Mesothelial cell of epicardium (in vitro differentiated cells): ENCODE results near the gene ATF7IP. TPM values are rescaled to one million over a fixed set of nuclear protein-coding genes. Genes with fewer than 3 reads are reported as not detected.

Experiments
- DNase-seq, 2 experiments: peaks; one replicate each; pipeline ENCODE4 v3.0.0; 2021; ENCODE audit warnings: low spot score in 2 of 2; ENCODE audit not compliant: unreplicated experiment in 2 of 2
- H3K27ac Mint-ChIP-seq: 2 replicates; pipeline ENCODE4 v1.8.0; 2021; ENCODE audit warnings: mixed read lengths
- H3K27me3 Mint-ChIP-seq: 2 replicates; pipeline ENCODE4 v1.8.0; 2021; ENCODE audit warnings: low read depth, mixed read lengths
- H3K36me3 Mint-ChIP-seq: 2 replicates; pipeline ENCODE4 v1.8.0; 2021; ENCODE audit warnings: mixed read lengths
- H3K4me1 Mint-ChIP-seq: 2 replicates; pipeline ENCODE4 v1.8.0; 2021; ENCODE audit warnings: mixed read lengths
- H3K4me3 Mint-ChIP-seq: 2 replicates; pipeline ENCODE4 v1.8.0; 2021; ENCODE audit warnings: mild to moderate bottlenecking, moderate library complexity, mixed read lengths
- H3K9me3 Mint-ChIP-seq: 2 replicates; pipeline ENCODE4 v1.8.0; 2021; ENCODE audit warnings: mixed read lengths
- CTCF ChIP-seq: fragments of 200-600 bp; sonication (generic); IDR thresholded peaks from one replicate; pipeline ENCODE4 v1.5.0; 2021; ENCODE audit warnings: antibody characterized with exemption; ENCODE audit not compliant: unreplicated experiment
- total RNA-seq: library from RNA; stranded (reverse); gene quantifications from 3 replicates; pipeline ENCODE4 v1.2.1, GENCODE V29; 2021

Gene ATF7IP
- total RNA-seq, 1 donor from 2014 or later: 192 TPM

GRCh38 chr12:14416658-14417057 lies 51.2 kb downstream of the ATF7IP start:
- no peak for DNase-seq
- H3K36me3 Mint-ChIP-seq: peaks cover 25% of the 10 kb centered on the region
- peaks cover 20% of the 10 kb centered on the region for H3K9me3 Mint-ChIP-seq
- H3K27me3 Mint-ChIP-seq: no peaks in the 10 kb centered on the region
- H3K4me3 Mint-ChIP-seq: peak overlapping the region; percentile 1
- peaks cover 28% of the 10 kb centered on the region for H3K4me1 Mint-ChIP-seq
- H3K27ac Mint-ChIP-seq: peak overlapping the region; percentile 89
- no peak for TF ChIP-seq CTCF

DNA sequence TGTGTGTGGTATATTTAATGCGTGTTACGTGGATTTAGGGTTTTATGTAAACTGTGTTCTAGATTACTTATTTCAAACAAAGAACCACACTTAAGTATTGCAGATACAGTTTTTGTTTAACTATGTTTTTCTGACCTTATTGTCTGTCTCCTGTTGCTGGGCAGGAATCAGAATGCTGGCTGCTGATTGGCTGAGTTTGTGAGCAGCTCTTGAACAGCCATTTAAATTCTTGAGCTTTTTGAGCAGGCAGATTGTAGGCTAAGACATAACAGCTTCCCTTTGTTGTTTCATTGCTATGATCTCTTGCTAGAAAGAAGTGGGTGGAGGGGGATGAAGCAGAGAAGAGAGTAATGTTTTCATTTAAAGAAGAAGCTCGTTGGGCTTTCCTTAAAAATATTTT lies 52.2 kb downstream of the ATF7IP start:
- Mint-ChIP-seq H3K4me3 (peak overlapping the region; percentile 71), H3K27ac (peak overlapping the region; percentile 99), H3K9me3 (peaks cover 26% of the 10 kb centered on the region), H3K4me1 (peaks cover 28% of the 10 kb centered on the region), H3K36me3 (peaks cover 29% of the 10 kb centered on the region), H3K27me3 (no peaks in the 10 kb centered on the region)
- DNase-seq: peak; percentile 47 to 68
- no peak for TF ChIP-seq CTCF

DNA sequence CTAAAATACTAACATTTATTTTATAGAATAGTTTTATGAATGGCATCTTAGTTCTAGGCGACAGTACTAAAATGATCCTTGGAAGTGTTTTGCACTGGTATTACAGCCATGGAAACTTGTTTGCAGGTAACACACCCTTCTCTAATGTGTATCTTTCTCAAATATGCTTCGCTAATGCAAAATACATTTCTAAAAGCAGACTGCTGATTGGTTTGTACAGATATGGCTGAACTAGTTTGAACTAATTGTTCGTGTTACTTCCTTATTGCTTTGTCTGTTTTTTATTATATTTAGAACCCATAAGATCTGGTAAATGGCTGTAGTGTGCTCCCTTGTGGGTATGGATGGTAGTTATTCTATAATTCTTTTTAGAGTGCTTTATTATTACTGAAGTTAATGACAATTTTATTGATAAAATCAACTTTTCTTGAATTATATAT lies 53.0 kb downstream of the ATF7IP start:
- Mint-ChIP-seq H3K4me3 (peak overlapping the region; percentile 55), H3K9me3 (peaks cover 33% of the 10 kb centered on the region), H3K27ac (peak overlapping the region; percentile 93), H3K36me3 (peaks cover 32% of the 10 kb centered on the region), H3K27me3 (no peaks in the 10 kb centered on the region), H3K4me1 (peaks cover 28% of the 10 kb centered on the region)
- peak; percentile 39 for TF ChIP-seq CTCF
- no peak for DNase-seq

GRCh38 chr12:14422516-14423230 lies 57.2 kb downstream of the ATF7IP start:
- no peak overlapping the region for H3K27ac Mint-ChIP-seq
- TF ChIP-seq CTCF: no peak
- no peaks in the 10 kb centered on the region for H3K27me3 Mint-ChIP-seq
- peaks cover 12% of the 10 kb centered on the region for H3K4me1 Mint-ChIP-seq
- H3K9me3 Mint-ChIP-seq: peaks cover 51% of the 10 kb centered on the region
- H3K4me3 Mint-ChIP-seq: no peak overlapping the region
- peaks cover 64% of the 10 kb centered on the region for H3K36me3 Mint-ChIP-seq
- DNase-seq: no peak

DNA sequence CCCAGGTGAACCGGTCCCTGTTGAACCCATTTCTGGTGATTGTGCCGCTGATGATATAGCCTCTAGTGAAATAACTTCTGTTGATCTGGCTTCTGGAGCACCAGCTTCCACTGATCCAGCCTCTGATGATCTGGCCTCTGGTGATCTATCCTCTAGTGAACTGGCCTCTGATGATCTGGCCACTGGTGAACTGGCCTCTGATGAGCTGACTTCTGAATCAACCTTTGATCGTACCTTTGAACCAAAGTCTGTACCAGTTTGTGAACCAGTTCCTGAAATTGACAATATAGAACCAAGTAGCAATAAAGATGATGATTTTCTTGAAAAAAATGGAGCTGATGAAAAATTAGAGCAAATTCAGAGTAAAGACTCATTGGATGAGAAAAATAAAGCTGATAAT lies 59.1 kb downstream of the ATF7IP start:
- no peak for DNase-seq
- Mint-ChIP-seq H3K27ac (no peak overlapping the region), H3K9me3 (peaks cover 60% of the 10 kb centered on the region), H3K4me3 (no peak overlapping the region), H3K36me3 (peaks cover 80% of the 10 kb centered on the region), H3K4me1 (peaks cover 13% of the 10 kb centered on the region), H3K27me3 (no peaks in the 10 kb centered on the region)
- TF ChIP-seq CTCF: no peak
